ENCODE measurements around the gene HECTD4.
"Not testable (repeated sequence)": the region's sequence is repeated elsewhere in the genome, so short reads cannot be mapped to it uniquely, and the experiment has no call there.

Gene HECTD4

DNA sequence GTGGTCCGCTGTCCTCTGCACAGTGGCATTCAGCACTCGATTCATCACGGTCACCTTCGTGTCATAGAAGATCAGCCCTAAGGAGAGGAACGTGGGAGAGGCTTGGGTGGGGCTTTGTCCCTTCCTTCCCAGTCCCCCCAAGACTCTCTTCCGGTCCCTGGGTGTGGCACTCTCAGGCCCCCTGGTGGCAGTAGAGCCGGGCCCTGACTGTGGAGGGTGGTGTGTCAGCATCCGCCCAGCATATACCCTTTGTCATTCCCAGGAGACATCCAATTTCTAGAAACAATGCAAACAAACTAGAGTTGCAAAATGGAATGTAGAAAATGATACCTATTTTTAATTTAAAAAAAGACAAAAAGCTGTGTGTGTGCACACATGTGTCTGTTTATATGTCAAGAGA, 211.9 kb downstream of the HECTD4 start:
- no peak overlapping the region for H3K4me3 ChIP-seq (ENCODE audit: low read length)
- no peak for DNase-seq (ENCODE audit: low read depth, low spot score)

DNA sequence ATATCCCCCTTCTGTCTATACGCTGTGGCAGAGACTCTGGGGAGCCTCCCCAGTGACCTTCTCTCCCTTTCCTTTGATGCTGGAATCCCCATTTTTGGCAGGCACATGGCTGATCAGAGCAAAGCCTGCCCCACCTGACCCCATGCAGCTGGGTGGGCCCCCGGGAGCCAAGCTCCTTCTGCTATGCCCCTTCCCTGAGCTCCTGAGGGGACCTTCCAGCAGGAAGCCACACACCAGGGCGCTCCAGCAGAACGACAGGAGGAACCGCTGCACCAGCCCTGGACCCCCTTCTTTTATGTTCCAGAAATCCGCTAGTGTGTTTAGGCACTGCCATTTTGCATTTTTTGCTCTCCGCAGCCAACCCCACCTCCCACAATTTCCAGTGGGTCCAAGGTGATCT, 212.3 kb downstream of the HECTD4 start:
- no peak for DNase-seq (ENCODE audit: low read depth, low spot score)
- no peak overlapping the region for H3K4me3 ChIP-seq (ENCODE audit: low read length)

DNA sequence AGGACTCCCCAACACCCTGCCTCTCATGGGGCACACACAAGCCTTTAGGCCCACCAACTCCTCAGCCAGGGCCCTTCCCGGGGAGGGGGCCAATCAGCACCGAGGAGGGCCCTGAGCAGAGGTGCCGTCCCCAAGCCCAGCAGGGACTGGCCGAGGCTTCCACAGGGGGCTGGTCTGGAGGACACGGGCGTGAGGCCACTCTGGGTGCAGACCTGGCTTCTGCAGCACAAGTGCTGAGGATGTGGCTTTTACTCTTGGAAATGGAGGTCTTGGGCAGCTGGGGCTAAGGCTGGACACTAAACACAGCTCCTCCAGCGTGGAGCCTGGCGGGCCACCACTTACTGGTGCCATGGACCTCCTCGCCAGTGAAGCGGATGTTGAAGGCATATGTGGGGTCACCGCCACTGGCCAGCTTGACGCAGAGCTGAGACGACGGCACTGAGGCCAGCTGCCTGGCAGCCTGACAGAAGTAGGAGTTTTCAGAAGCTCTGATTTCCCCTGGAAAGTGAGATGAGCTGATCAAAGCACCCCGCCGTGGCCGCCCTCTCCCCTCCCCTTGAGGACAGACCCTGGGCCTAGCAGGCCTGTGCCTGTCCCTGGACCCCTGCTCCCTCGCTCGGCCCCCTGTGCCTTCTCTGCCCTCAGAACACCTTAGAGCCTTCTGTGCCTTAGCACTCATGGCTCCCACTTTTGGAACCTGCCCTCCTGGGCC, 212.9 kb downstream of the HECTD4 start:
- DNase-seq (ENCODE audit: low read depth, low spot score): no peak
- H3K4me3 ChIP-seq (ENCODE audit: low read length): no peak overlapping the region

DNA sequence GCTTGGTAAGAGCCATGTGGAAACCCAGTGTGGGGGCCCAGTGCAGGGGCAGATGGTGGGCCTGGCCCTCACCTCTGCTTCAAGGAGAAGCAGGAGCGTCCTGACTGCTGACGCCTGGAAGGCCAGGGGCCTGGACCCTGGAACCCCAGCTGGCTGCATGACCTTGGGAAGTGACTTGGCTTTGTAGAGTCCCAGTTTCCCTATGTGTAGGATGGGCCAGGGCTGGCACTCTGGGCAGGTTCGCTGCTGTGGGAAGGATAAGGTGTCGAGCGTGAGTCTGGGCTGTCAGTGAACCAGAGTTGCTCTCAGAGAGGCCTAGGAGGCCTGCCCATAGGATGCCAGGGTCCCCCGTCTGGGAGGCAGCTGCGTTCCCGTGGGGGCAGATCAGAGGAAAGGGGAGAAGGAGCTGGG, 213.7 kb downstream of the HECTD4 start:
- DNase-seq (ENCODE audit: low read depth, low spot score): no peak
- no peak overlapping the region for H3K4me3 ChIP-seq (ENCODE audit: low read length)

DNA sequence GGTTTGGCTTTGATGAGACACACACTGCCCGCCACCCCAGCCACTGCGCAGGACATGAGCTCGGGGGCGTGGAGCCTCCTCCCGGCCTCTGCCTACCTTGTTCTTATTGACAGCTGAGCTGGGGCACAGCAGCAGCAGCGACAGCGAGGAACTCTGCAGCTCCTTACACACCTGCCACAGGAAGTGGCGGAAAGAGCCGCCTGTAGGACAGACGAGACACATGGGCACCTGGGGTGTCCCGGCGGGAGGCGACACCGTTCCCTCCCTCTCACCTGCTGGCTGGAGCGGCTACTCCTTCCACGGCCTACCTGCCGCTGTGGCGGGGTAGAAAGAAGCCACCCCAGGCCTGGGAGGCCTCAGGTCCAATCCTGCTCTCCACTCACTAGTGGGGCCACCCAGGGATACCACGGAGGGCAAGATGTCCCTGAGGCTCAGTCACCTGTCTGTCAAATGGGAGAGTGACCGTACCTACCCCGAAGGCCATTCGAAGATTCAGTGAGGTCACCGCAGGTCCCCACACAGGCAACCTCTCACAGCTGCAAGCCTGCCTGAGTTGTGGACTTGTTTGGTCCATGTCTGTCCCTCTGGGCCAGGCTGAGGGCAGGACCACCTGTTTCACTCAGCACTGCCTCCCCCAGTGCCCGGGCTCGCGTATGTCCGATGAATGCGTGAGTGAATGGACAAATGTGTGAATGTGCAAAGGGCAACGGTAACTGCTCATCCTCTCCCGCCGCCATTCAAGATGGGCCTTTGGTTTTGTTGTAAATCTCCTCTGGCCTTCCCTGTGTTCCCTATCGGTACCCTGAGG, 214.3 kb downstream of the HECTD4 start:
- DNase-seq (ENCODE audit: low read depth, low spot score): no peak
- no peak overlapping the region for H3K4me3 ChIP-seq (ENCODE audit: low read length)

DNA sequence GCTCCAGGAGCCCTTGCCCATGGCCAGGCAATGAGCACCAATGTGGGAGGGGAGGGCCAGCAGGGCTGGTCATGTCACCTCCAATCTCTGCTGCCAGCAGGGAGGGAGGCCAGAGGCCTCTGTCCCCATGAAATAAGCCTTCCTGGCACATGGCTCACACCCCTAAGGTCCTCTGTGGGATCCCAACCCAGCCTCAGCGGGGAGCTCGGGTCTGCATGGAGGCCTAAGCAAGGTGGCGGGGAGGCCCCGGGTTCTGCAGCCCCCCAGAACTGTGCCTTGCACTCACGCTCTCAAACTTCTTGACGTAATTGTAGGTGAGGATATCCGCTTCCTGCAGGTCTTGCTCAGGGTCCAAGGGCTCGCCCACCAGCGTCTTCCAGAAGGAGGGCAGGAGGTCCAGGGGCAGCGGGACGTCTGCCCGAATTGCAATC, 215.2 kb downstream of the HECTD4 start:
- H3K4me3 ChIP-seq (ENCODE audit: low read length): no peak overlapping the region
- DNase-seq (ENCODE audit: low read depth, low spot score): no peak

DNA sequence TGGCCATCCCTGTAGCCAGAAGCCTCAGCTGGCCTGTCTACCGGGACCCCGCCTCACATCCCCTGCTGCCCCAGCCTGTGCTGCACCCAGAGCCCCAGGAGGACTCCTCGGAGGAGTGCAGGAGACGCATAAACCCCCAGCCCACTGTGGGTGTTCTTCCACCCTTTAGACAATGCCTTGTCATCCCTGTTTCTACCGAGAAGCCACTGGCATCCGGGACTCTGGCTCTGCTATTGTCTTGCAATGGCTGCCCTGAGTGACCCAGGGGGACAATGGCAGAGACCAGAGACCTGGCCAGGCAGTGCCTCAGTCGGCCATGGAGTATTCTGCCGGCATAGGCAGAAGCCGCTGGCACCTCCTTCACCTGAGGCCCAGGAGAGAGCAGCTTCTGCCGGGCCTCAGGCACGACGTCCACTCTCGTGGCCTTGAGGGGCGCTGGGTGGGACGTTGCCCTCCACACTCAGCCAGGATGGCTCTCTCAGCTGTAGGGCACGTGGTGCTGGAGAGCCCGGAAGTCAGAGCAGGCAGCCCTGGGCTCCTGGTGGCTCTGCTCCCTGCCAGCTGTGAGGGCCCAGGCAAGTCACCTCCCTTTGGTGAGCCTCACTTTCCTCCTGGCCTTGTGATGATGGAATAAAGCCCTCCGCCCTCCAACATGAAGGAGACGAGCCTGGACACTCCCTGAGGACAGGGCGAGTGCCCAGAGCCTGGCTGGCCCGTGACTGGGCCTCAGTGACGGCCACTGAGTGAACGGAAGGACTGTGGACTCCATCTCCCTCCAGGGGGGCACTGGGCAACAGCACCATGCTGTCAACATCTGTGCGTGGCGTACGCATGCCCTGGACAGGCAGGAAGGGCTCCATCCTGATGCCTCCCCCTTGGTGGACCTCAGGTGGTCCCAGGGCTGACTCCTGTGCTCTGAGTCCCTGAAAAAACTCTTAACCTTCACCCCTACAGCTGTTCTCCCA, 215.9 kb downstream of the HECTD4 start:
- no peak overlapping the region for H3K4me3 ChIP-seq (ENCODE audit: low read length)
- no peak for DNase-seq (ENCODE audit: low read depth, low spot score)

DNA sequence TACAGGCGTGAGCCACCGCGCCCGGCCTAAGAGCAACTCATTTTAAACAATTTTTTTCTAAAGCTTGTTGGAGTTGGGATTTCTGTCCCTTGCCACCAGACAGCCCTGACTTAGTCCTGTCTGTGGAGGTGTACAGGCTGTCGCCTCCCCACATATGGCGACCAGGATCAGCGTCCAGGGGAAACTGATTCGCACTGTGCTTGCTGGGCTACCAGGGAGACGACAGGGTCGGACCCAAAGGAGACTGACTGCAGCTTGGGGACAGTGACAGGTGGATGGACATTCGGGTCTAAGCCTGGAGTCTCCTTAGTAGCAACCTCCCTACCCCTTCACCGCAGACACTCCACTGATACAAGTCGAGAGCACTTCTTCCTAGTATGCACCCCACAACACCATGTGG, 216.6 kb downstream of the HECTD4 start:
- no peak overlapping the region for H3K4me3 ChIP-seq (ENCODE audit: low read length)
- no peak for DNase-seq (ENCODE audit: low read depth, low spot score)

DNA sequence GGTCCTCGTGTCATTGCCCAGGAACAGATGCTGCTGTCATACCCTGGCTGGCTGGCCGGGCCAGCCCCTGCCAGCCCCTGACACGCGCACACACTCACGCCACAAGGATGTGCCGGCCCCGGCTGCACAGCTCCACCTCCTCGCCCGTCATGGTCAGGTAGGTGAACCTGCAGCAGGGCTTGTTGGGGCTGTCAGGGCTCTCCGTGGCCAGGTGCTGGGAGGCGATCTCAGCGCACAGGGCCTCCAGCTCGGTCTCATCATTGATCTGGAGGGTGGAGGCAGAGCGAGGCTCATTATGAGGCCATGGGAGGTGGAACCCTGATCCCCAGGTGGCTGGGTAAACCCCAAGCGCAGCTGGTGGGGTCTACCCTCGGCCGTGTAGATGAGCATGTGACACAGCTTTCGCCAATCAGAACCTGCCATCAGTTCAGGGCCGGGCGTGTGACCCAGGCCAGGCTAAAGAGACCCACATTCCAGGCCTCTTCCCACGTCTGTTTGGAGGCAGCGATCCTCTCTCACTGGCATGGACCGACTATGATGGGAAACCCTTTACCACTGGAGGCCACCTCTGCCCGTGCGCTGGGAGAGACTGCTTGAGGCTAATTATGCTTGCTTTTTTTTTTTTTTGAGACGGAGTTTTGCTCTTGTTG, 218.1 kb downstream of the HECTD4 start:
- H3K4me3 ChIP-seq (ENCODE audit: low read length): no peak overlapping the region
- no peak for DNase-seq (ENCODE audit: low read depth, low spot score)

DNA sequence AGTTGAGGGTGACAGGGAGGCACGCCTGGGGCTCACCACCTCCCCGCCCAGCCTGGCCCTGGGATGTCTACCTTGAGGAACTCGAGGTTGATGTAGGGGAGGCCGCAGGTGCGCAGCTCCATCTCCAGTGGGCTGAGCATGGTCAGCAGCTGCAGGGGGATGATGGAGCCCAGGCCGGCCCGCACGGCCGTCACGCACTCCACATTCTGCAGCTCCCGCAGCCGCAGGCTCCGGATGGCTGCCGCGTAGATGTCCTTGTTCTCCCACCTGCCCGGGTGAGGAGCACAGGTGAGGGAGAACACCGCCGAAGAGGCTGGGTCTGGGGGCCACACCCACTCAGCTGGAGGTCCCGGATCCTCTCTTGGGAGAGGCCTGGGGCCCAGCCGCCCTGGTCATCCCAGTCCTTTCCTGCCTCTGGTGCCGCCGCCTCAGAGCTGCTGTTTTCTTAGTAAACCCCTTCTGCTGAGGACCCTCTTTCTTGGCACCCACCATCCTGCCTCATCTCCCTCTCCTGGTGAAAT, 218.7 kb downstream of the HECTD4 start:
- H3K4me3 ChIP-seq (ENCODE audit: low read length): no peak overlapping the region
- no peak for DNase-seq (ENCODE audit: low read depth, low spot score)

DNA sequence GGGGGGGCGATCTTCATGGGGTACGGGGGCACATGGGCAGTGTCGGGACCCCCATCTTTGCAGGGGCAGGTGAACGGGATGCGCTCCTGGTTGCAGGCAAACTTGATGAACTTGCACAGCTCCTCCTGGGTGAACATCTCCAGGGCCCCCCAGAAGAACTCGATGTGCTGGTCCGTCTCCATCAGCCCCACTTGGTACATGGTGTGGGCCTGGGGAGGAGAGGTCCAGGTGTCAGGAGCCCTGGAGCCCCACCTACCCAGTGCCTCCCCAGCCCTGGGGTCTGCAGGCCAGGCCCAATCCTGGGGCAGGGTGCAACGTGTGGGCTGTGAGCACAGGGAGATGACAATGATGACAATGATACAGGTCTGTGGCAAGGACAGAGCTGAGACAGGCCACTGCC, 219.2 kb downstream of the HECTD4 start:
- DNase-seq (ENCODE audit: low read depth, low spot score): no peak

DNA sequence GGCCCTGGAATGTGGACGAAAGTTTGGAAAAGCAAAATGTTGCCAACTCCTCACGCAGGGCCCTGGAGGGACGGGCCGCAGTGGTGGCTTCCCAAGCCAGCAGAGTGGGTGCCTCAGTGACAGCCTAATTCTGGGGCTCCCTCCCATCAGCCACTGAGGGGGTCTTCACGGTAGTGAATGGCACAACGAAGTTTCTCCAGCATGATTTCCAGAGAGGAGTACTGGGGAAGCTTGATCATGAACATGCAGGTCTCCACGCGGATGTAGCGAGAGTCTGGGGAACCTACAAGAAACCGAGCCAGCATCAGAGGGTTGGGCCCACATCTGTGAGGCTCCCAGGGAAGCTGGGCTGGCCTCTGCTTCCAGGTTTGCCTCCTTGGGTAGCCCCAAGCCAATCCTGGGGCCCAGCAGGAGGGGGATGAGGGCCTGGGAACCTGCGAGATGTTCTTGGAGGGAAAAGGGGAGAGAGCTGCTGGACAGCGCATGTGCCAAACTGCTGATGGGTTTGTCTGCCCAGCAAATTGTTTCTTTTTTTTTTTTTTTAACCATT, 219.9 kb downstream of the HECTD4 start:
- H3K4me3 ChIP-seq (ENCODE audit: low read length): no peak overlapping the region

More for the DNA sequence above, 219.2 kb downstream of the HECTD4 start:
- no peak overlapping the region for H3K4me3 ChIP-seq (ENCODE audit: low read length)

DNA sequence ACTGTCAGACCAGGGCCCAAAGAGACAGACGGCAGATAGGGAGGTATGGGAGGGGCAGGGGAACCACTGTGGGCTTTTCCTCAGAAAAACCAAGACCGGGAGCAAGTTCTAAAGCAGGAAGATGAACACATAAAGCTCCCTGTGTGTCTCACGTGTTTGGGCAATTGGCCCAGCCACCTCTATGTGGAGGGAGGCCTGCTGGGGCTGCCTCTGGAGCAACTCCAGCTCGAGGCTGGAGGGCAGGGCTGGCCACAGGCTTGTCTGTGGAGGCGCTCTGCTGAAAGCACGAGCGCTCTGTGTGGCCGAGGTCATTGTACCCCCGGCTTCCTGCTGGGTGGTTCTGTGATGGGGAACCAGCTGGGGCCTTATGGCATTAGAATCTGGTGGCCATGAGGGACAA, 220.5 kb downstream of the HECTD4 start:
- H3K4me3 ChIP-seq (ENCODE audit: low read length): no peak overlapping the region
- DNase-seq (ENCODE audit: low read depth, low spot score): no peak

More for the DNA sequence above, 219.9 kb downstream of the HECTD4 start:
- no peak for DNase-seq (ENCODE audit: low read depth, low spot score)

DNA sequence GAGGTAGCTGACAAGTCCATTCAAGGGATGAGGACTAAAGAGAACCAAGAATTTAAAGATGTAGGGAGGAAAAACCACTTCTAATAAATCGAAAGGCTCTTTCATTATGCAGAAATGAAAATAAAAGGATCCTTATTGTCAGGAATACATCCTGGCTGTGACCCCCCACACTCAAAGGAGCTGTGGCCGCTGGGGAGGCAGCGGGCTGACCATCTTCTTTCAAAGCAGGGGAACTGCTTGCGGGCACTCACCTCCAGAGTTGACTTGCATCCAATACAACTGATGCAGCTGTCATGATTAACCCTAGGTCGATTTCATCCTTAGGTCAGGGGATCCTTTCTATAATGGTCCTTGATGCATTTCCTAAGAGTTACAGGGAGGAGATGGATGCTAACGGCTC, 221.6 kb downstream of the HECTD4 start:
- DNase-seq (ENCODE audit: low read depth, low spot score): no peak

DNA sequence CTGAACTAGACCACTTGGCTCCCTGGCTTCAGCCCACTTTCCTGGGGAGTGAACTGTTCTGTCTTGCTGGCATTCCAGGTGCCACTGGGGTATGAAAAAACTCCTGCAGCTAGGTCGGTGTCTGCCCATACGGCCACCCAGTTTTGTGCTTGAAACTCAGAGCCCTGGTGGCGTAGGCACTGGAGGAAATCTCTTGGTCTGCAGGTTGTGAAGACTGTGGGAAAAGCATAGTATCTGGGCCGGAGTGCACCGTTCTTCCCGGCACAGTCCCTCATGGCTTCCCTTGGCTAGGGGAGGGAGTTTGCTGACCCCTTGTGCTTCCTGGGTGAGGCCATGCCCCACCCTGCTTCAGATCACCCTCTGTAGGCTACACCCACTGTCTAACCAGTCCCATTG, 223.1 kb downstream of the HECTD4 start:
- DNase-seq (ENCODE audit: low read depth, low spot score): no peak
- no peak overlapping the region for H3K4me3 ChIP-seq (ENCODE audit: low read length)

More for the DNA sequence above, 221.6 kb downstream of the HECTD4 start:
- no peak overlapping the region for H3K4me3 ChIP-seq (ENCODE audit: low read length)

DNA sequence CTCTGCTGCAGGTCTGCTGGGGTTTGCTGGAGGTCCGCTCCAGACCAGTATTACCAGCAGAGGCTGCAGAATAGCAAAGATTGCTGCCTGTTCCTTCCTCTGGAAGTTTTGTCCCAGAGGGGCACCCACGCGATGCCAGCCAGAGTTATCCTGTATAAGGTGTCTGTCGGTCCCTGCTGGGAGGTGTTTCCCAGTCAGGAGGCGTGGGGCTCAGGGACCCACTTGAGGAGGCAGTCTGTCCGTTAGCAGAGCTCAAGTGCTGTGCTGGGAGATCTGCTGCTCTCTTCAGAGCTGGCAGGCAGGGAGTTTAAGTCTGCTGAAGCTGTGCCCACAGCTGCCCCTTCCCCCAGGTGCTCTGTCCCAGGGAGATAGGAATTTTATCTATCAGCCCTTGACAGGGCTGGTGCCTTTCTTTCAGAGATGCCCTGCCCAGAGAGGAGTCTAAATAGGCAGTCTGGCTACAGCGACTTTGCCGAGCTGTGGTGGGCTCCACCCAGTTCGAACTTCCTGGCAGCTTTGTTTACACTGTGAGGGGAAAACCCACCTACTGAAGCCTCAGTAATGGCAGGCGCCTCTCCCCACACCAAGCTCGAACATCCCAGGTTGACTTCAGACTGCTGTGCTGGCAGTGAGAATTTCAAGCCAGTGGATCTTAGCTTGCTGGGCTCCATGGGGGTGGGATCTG, 223.6 kb downstream of the HECTD4 start:
- not testable (repeated sequence) for H3K4me3 ChIP-seq (ENCODE audit: low read length); DNase-seq (ENCODE audit: low read depth, low spot score)

DNA sequence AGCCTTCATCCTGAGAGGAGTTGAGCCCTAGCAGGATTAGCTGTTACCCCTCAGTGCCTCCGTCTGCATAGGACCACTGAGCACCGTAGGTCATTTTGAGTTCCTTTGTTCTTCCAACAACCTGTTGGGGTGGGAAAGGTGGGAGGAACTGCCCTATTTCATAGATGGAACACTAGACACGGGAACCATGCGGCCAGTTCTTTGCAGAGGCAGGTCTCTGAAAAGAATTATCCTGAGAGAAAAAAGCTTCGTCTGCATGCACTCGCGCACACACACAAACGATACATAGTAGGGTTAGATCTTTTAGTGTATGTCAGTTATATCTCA, 228.4 kb downstream of the HECTD4 start:
- no peak for DNase-seq (ENCODE audit: low read depth, low spot score)

More for the DNA sequence above, 228.4 kb downstream of the HECTD4 start:
- no peak overlapping the region for H3K4me3 ChIP-seq (ENCODE audit: low read length)
